H1 (cell line): ENCODE results near the gene ASB7. TPM values are rescaled to one million over a fixed set of nuclear protein-coding genes. Genes with fewer than 3 reads are reported as not detected.

Experiments
- CTCF ChIA-PET: fragments of 300-600 bp; sonication (Branson Sonifier 250); formaldehyde crosslinking; loops from one replicate; lab custom pipeline; 2021; ENCODE audit not compliant: partially characterized antibody; lab: Charles Lee
- POLR2A ChIA-PET: fragments of 300-600 bp; sonication (Branson Sonifier 250); formaldehyde crosslinking; loops from one replicate; lab custom pipeline; 2021; ENCODE audit warnings: inconsistent platforms; ENCODE audit not compliant: partially characterized antibody; lab: Charles Lee
- DNase-seq, 2 experiments: peaks; one replicate each; pipeline versions ENCODE4 v3.0.0 to v3.0.0-alpha.2; 2010 to 2022; ENCODE audit warnings: low spot score in 2 of 2, low read depth in 1 of 2, mixed read lengths in 1 of 2
- FAIRE-seq: peaks from 2 replicates; lab custom pipeline; 2011; peaks lifted over from hg19 to GRCh38; lab: Jason Lieb, UNC
- H2AFZ ChIP-seq: 2 replicates; pipeline ENCODE4 v1.8.1; 2012; ENCODE audit warnings: low read length, inconsistent platforms
- H2AK5ac ChIP-seq: 2 replicates; pipeline ENCODE4 v1.6.1; 2013; ENCODE audit warnings: low read depth, low read length
- H2BK120ac ChIP-seq: replicated peaks from 2 replicates; pipeline ENCODE3; 2013; ENCODE audit warnings: low read depth, low read length, inconsistent platforms
- H2BK12ac ChIP-seq: 2 replicates; pipeline ENCODE4 v1.6.1; 2013; ENCODE audit warnings: low read depth, low read length
- H2BK15ac ChIP-seq: 2 replicates; pipeline ENCODE4 v1.6.1; 2013; ENCODE audit warnings: low read length
- H2BK20ac ChIP-seq: 2 replicates; pipeline ENCODE4 v1.6.1; 2013; ENCODE audit warnings: low read length
- H2BK5ac ChIP-seq: 2 replicates; pipeline ENCODE4 v1.6.1; 2013; ENCODE audit warnings: low read depth, low read length
- H3K14ac ChIP-seq: 2 replicates; pipeline ENCODE4 v1.6.1; 2013; ENCODE audit warnings: inconsistent platforms; ENCODE audit not compliant: insufficient read length
- H3K18ac ChIP-seq: 2 replicates; pipeline ENCODE4 v1.6.1; 2013; ENCODE audit warnings: low read length; ENCODE audit errors: extremely low read depth
- H3K23ac ChIP-seq: 2 replicates; pipeline ENCODE4 v1.6.1; 2013; ENCODE audit warnings: inconsistent platforms; ENCODE audit not compliant: insufficient read length
- H3K23me2 ChIP-seq: 2 replicates; pipeline ENCODE4 v1.6.1; 2013; ENCODE audit warnings: low read depth, low read length
- H3K27ac ChIP-seq: 2 replicates; pipeline ENCODE4 v1.6.1; 2011; ENCODE audit warnings: low read depth, low read length, inconsistent platforms
- H3K27me3 ChIP-seq, 4 experiments: replicated peaks in 1 of 4; 1 replicate in 1 of 4; 2 replicates in 3 of 4; pipeline versions ENCODE4 v1.6.1 to v1.8.1; 2011 to 2013; ENCODE audit warnings: low read length in 3 of 4, mild to moderate bottlenecking in 3 of 4, inconsistent platforms in 2 of 4, mixed read lengths in 2 of 4, moderate library complexity in 1 of 4; ENCODE audit not compliant: control insufficient read depth in 3 of 4, insufficient read depth in 3 of 4; ENCODE audit errors: extremely low read depth in 1 of 4
- H3K36me3 ChIP-seq, 4 experiments: 2 replicates each; pipeline versions ENCODE4 v1.6.1 to v1.8.1; 2011 to 2013; ENCODE audit warnings: mild to moderate bottlenecking in 4 of 4, low read length in 3 of 4, moderate library complexity in 2 of 4, control low read depth in 1 of 4, inconsistent platforms in 1 of 4; ENCODE audit not compliant: insufficient read depth in 4 of 4, control insufficient read depth in 2 of 4
- H3K4ac ChIP-seq: replicated peaks from 2 replicates; pipeline ENCODE3; 2013; ENCODE audit warnings: low read length, low read depth, mixed read lengths, inconsistent platforms; ENCODE audit not compliant: insufficient read length
- H3K4me1 ChIP-seq, 4 experiments: replicated peaks in 1 of 4; 1 replicate in 1 of 4; 2 replicates in 3 of 4; pipeline versions ENCODE4 v1.6.1 to v1.8.1; 2011 to 2013; ENCODE audit warnings: low read length in 3 of 4, inconsistent platforms in 2 of 4, mixed read lengths in 1 of 4; ENCODE audit not compliant: insufficient read depth in 4 of 4, control insufficient read depth in 3 of 4
- H3K4me2 ChIP-seq, 2 experiments: 2 replicates each; pipeline versions ENCODE4 v1.6.1 to v1.8.1; 2011 to 2013; ENCODE audit warnings: low read depth in 2 of 2, low read length in 2 of 2, control low read depth in 1 of 2, inconsistent platforms in 1 of 2, mild to moderate bottlenecking in 1 of 2; ENCODE audit not compliant: insufficient read depth in 1 of 2
- H3K4me3 ChIP-seq, 4 experiments: fragments of 200-600, 300-600 bp in 1 of 4; sonication (generic), shearing (Covaris generic), sonication (Bioruptor Twin) in 1 of 4; 2 replicates each; pipeline versions ENCODE4 v1.5.1 to v1.8.1; 2011 to 2016; ENCODE audit warnings: low read length in 4 of 4, low read depth in 3 of 4, control low read depth in 2 of 4, inconsistent platforms in 2 of 4, mild to moderate bottlenecking in 2 of 4, mixed read lengths in 1 of 4, moderate library complexity in 1 of 4; ENCODE audit not compliant: insufficient read depth in 2 of 4; ENCODE audit errors: extremely low read depth in 1 of 4
- H3K56ac ChIP-seq: replicated peaks from 2 replicates; pipeline ENCODE3; 2013; ENCODE audit warnings: low read depth, mild to moderate bottlenecking, mixed read lengths, low read length, inconsistent platforms; ENCODE audit not compliant: insufficient read length
- H3K79me1 ChIP-seq: 2 replicates; pipeline ENCODE4 v1.6.1; 2013; ENCODE audit warnings: low read depth, low read length, control low read depth
- H3K79me2 ChIP-seq, 2 experiments: 2 replicates each; pipeline versions ENCODE4 v1.6.1 to v1.8.1; 2012 to 2013; ENCODE audit warnings: low read length in 2 of 2, mild to moderate bottlenecking in 2 of 2, inconsistent platforms in 1 of 2; ENCODE audit not compliant: insufficient read depth in 2 of 2, control insufficient read depth in 1 of 2
- H3K9ac ChIP-seq, 4 experiments: replicated peaks in 1 of 4; 1 replicate in 1 of 4; 2 replicates in 3 of 4; pipeline versions ENCODE4 v1.6.1 to v1.8.1; 2011 to 2013; ENCODE audit warnings: low read depth in 3 of 4, low read length in 3 of 4, control low read depth in 2 of 4, mild to moderate bottlenecking in 2 of 4, moderate library complexity in 2 of 4, inconsistent platforms in 1 of 4; ENCODE audit errors: extremely low read depth in 1 of 4
- H3K9me3 ChIP-seq, 2 experiments: 2 replicates each; pipeline versions ENCODE4 v1.6.1 to v1.8.1; 2012 to 2013; ENCODE audit warnings: mild to moderate bottlenecking in 2 of 2, moderate library complexity in 2 of 2, control low read depth in 1 of 2, inconsistent platforms in 1 of 2, low read depth in 1 of 2, low read length in 1 of 2, mixed read lengths in 1 of 2; ENCODE audit not compliant: insufficient read depth in 2 of 2
- H4K20me1 ChIP-seq, 2 experiments: replicated peaks in 1 of 2; 2 replicates each; pipeline versions ENCODE3 to v1.8.1; 2011 to 2013; ENCODE audit warnings: inconsistent platforms in 2 of 2, low read length in 2 of 2, mild to moderate bottlenecking in 1 of 2; ENCODE audit not compliant: insufficient read depth in 2 of 2, control insufficient read depth in 1 of 2
- H4K5ac ChIP-seq: 2 replicates; pipeline ENCODE4 v1.6.1; 2013; ENCODE audit warnings: low read length, low read depth, mixed read lengths, inconsistent platforms; ENCODE audit not compliant: insufficient read length
- H4K8ac ChIP-seq: 2 replicates; pipeline ENCODE4 v1.8.0; 2013; ENCODE audit warnings: mild to moderate bottlenecking, moderate library complexity, low read length, inconsistent platforms; ENCODE audit not compliant: insufficient read depth; ENCODE audit errors: extremely low read depth
- H4K91ac ChIP-seq: replicated peaks from 2 replicates; pipeline ENCODE3; 2013; ENCODE audit warnings: low read length, mixed read lengths, inconsistent platforms; ENCODE audit not compliant: insufficient read length
- BRCA1 ChIP-seq: IDR thresholded peaks from 2 replicates; pipeline ENCODE4 v1.6.1; 2012; ENCODE audit warnings: low read depth, low read length, improper control_type of control experiment
- CBX5 ChIP-seq: fragments of 300-800, 300-1000 bp; sonication (generic); IDR thresholded peaks from 2 replicates; pipeline ENCODE4 v1.7.1; 2016; ENCODE audit warnings: antibody characterized with exemption, low read length, low read depth
- CHD2 ChIP-seq: IDR thresholded peaks from 2 replicates; pipeline ENCODE4 v1.6.1; 2012; ENCODE audit warnings: low read length, improper control_type of control experiment
- CREB1 ChIP-seq: IDR thresholded peaks from 2 replicates; pipeline ENCODE4 v1.6.1; 2012; ENCODE audit warnings: inconsistent platforms
- JUN ChIP-seq: IDR thresholded peaks from 2 replicates; pipeline ENCODE4 v1.6.1; 2011; ENCODE audit warnings: low read depth, mild to moderate bottlenecking, improper control_type of control experiment, low read length
- JUND ChIP-seq: IDR thresholded peaks from 2 replicates; pipeline ENCODE4 v1.6.1; 2011; ENCODE audit warnings: mild to moderate bottlenecking, improper control_type of control experiment, low read length
- KDM5A ChIP-seq: fragments of 200-600 bp; IDR thresholded peaks from 2 replicates; pipeline ENCODE4 v1.7.1; 2012; ENCODE audit warnings: mild to moderate bottlenecking, low read length, inconsistent platforms, mixed read lengths
- POLR2AphosphoS5 ChIP-seq: IDR thresholded peaks from 2 replicates; pipeline ENCODE4 v1.6.1; 2011; ENCODE audit warnings: low read depth, low read length
- RAD21 ChIP-seq, 2 experiments: IDR thresholded peaks in 1 of 2; conservative IDR thresholded peaks in 1 of 2; 2 replicates each; pipeline ENCODE4 v1.6.1; 2011; ENCODE audit warnings: low read depth in 2 of 2, low read length in 2 of 2, improper control_type of control experiment in 1 of 2, inconsistent platforms in 1 of 2, mild to moderate bottlenecking in 1 of 2, moderate library complexity in 1 of 2
- TAF1 ChIP-seq: IDR thresholded peaks from 2 replicates; pipeline ENCODE4 v1.6.1; 2011; ENCODE audit warnings: mild to moderate bottlenecking, low read depth, low read length
- WGBS, 2 experiments: shearing (Covaris generic) in 1 of 2; methylation state at CpG; one replicate each; pipeline versions ENCODE4 v1.1.6 to v1.1.7; 2013 to 2015; ENCODE audit warnings: low lambda C conversion rate in 2 of 2, mixed read lengths in 2 of 2, inconsistent platforms in 1 of 2, low coverage in 1 of 2, missing lambda C conversion rate in 1 of 2; ENCODE audit not compliant: insufficient replicate concordance in 2 of 2, insufficient coverage in 1 of 2, insufficient read length in 1 of 2; ENCODE audit errors: extremely low coverage in 1 of 2, missing lambda C conversion rate in 1 of 2; 5-methylcytosine and 5-hydroxymethylcytosine counted together
- polyA plus RNA-seq, 7 experiments: library from polyadenylated mRNA; depleted of rRNA in 3 of 7; stranded (reverse) in 5 of 7; unstranded in 2 of 7; fragments of >200 nt in 5 of 7; fragments of 200-250 nt in 2 of 7; gene quantifications; 1 replicate in 5 of 7; 2 replicates in 1 of 7; 4 replicates in 1 of 7; pipeline versions ENCODE4 v1.2.1 to v1.2.3, GENCODE V29; 2011 to 2013; ENCODE audit warnings: missing spikeins in 2 of 7, mixed read lengths in 2 of 7
- total RNA-seq: library from RNA; stranded (reverse); fragmentation: NEBNext Ultra II Directional; extraction: Animal tissue kit (Norgen Biotek cat#: 25700); gene quantifications from 2 replicates; pipeline ENCODE4 v1.2.1, GENCODE V29; 2021
- TF ChIP-seq, protein P1 (sequence below): IDR thresholded peaks from 2 replicates; pipeline ENCODE4 v1.6.1; 2012; ENCODE audit warnings: inconsistent platforms

Gene ASB7
- total and polyA plus RNA-seq, 2 of the 8 experiments (the other 6 are each of a cell fraction or from before 2014, with no cell fraction given) = 5.2 to 12.8 TPM

DNA sequence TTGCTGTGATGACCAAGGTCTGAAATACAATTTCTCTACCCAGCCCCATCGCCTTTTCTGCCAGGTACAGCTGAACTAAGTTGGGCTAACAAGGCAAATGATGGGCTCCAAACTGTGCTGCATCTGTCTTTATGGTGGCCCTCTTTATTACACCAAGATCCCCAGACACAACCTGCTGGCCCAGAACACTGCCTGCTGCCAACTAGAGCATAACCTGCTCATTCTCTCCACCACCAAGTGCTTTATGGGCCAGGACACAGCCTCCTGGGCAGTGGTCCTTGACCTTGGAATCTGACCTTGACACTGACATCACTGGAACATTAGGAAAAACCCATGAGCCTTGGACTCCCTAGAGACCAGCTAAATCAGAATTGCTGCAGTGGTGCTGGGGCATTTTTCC, 3.7 kb upstream of the ASB7 start:
- no peak overlapping the region for H2BK12ac ChIP-seq
- H3K27me3 ChIP-seq = no peaks in the 10 kb centered on the region
- ChIA-PET CTCF (interaction anchor here (1.3 kb wide), 1 partner anchor 249 kb away, joined by 4 read pairs; no protein-coding TSS in a partner anchor), POLR2A (no interaction called here)
- no peak overlapping the region for H2AK5ac ChIP-seq
- H4K20me1 ChIP-seq = peaks cover 0 to 2% of the 10 kb centered on the region in 2 experiments
- H3K14ac ChIP-seq = no peak overlapping the region
- H3K9me3 ChIP-seq = no peaks in the 10 kb centered on the region
- H3K79me2 ChIP-seq = peaks cover 0 to 34% of the 10 kb centered on the region in 2 experiments
- no peak overlapping the region for H2BK5ac ChIP-seq
- no peak overlapping the region for H2BK120ac ChIP-seq
- peaks cover 3% of the 10 kb centered on the region; the same call in 1 of the 2 replicates for H3K79me1 ChIP-seq
- no peak overlapping the region for H2BK20ac ChIP-seq
- H4K8ac ChIP-seq = no peak overlapping the region
- no peak overlapping the region for H3K9ac ChIP-seq
- no peak for TF ChIP-seq BRCA1
- TF ChIP-seq CBX5 = no peak
- TF ChIP-seq TAF1 = no peak
- no peak for TF ChIP-seq KDM5A
- no peak for TF ChIP-seq JUND
- TF ChIP-seq POLR2AphosphoS5 = no peak
- no peak for TF ChIP-seq RAD21 (IDR thresholded peaks at IDR 0.05 in 1 of 2, conservative IDR thresholded peaks at IDR 0.05 in 1 of 2; ENCODE audit: low read depth in 2 of 2, low read length in 2 of 2)
- TF ChIP-seq, protein P1, sequence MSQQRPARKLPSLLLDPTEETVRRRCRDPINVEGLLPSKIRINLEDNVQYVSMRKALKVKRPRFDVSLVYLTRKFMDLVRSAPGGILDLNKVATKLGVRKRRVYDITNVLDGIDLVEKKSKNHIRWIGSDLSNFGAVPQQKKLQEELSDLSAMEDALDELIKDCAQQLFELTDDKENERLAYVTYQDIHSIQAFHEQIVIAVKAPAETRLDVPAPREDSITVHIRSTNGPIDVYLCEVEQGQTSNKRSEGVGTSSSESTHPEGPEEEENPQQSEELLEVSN = no peak
- TF ChIP-seq JUN = no peak
- TF ChIP-seq CREB1 = no peak
- TF ChIP-seq CHD2 = no peak
- H3K23me2 ChIP-seq = 0 out of 2 replicates have a peak, but pooled peaks cover 3% of the 10 kb centered on the region
- WGBS, 2 experiments = 67% methylated on average over 1 of the region's 1 CpG; no CpG with 5 or more reads in 1 of the 2 experiments
- H3K18ac ChIP-seq = no peak overlapping the region
- no peak overlapping the region for H4K5ac ChIP-seq
- H4K91ac ChIP-seq = no peak overlapping the region
- H3K36me3 ChIP-seq = no peaks in the 10 kb centered on the region
- H3K56ac ChIP-seq = no peak overlapping the region
- no peak overlapping the region for H3K4ac ChIP-seq
- no peak overlapping the region for H2AFZ ChIP-seq
- H3K27ac ChIP-seq = no peak overlapping the region
- DNase-seq (no peak), FAIRE-seq (no peak)
- no peak overlapping the region for H3K4me3 ChIP-seq
- peaks cover 0 to 9% (median 4%) of the 10 kb centered on the region in 4 experiments; a peak in 3 of 7 replicates for H3K4me1 ChIP-seq
- no peak overlapping the region for H3K4me2 ChIP-seq
- H2BK15ac ChIP-seq = 0 out of 2 replicates have a peak overlapping the region, but pooled peaks have one; percentile 40
- H3K23ac ChIP-seq = no peak overlapping the region
